ENCODE measurements around the gene MORN3. TPM values are rescaled to one million over a fixed set of nuclear protein-coding genes. Genes with fewer than 3 reads are reported as not detected.

Gene MORN3
- total and polyA plus RNA-seq, 9 of the 15 experiments (the other 6 are each of a cell fraction or from before 2014, with no cell fraction given), result 0.09 to 0.27 (median 0.20) TPM

GRCh38 chr12:121626087-121626852 is 43.2 kb downstream of the MORN3 start, which contains the start of gene ORAI1 (continued):
- TF ChIP-seq, protein P1, sequence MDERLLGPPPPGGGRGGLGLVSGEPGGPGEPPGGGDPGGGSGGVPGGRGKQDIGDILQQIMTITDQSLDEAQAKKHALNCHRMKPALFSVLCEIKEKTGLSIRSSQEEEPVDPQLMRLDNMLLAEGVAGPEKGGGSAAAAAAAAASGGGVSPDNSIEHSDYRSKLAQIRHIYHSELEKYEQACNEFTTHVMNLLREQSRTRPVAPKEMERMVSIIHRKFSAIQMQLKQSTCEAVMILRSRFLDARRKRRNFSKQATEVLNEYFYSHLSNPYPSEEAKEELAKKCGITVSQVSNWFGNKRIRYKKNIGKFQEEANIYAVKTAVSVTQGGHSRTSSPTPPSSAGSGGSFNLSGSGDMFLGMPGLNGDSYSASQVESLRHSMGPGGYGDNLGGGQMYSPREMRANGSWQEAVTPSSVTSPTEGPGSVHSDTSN (CRISPR knock-in tag; IDR thresholded peaks at IDR 0.05; ENCODE audit: low read depth), result no peak
- TF ChIP-seq, protein P1 (tag; conservative IDR thresholded peaks at IDR 0.05; ENCODE audit: low read depth), result no peak
- TF ChIP-seq, protein P2, sequence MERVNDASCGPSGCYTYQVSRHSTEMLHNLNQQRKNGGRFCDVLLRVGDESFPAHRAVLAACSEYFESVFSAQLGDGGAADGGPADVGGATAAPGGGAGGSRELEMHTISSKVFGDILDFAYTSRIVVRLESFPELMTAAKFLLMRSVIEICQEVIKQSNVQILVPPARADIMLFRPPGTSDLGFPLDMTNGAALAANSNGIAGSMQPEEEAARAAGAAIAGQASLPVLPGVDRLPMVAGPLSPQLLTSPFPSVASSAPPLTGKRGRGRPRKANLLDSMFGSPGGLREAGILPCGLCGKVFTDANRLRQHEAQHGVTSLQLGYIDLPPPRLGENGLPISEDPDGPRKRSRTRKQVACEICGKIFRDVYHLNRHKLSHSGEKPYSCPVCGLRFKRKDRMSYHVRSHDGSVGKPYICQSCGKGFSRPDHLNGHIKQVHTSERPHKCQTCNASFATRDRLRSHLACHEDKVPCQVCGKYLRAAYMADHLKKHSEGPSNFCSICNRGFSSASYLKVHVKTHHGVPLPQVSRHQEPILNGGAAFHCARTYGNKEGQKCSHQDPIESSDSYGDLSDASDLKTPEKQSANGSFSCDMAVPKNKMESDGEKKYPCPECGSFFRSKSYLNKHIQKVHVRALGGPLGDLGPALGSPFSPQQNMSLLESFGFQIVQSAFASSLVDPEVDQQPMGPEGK (CRISPR knock-in tag; IDR thresholded peaks at IDR 0.05; ENCODE audit: borderline replicate concordance), result no peak
- TF ChIP-seq PHF8 (IDR thresholded peaks at IDR 0.05; ENCODE audit: borderline replicate concordance, low read length), result peak; percentile 83; the same call in 1 of the 2 replicates
- TF ChIP-seq L3MBTL2 (IDR thresholded peaks at IDR 0.05), result peak; percentile 96
- peak; percentile 58 for TF ChIP-seq TAF1 (IDR thresholded peaks at IDR 0.05; ENCODE audit: control insufficient read depth, extremely low read depth, insufficient read depth, low read length, severe bottlenecking)
- no peak for TF ChIP-seq ZNF12 (CRISPR knock-in tag; IDR thresholded peaks at IDR 0.05)
- peak; percentile 78 for TF ChIP-seq RBM25 (IDR thresholded peaks at IDR 0.05; ENCODE audit: low read depth, low read length, severe bottlenecking)
- no peak for TF ChIP-seq ZKSCAN3 (CRISPR knock-in tag; IDR thresholded peaks at IDR 0.05)
- no peak for TF ChIP-seq KDM1A (IDR thresholded peaks at IDR 0.05)
- TF ChIP-seq THRAP3 (IDR thresholded peaks at IDR 0.05; ENCODE audit: borderline replicate concordance), result no peak
- TF ChIP-seq POLR2AphosphoS5 (IDR thresholded peaks at IDR 0.05; ENCODE audit: control insufficient read depth, insufficient read depth, low read depth, low read length), result peak; percentile 59
- TF ChIP-seq HDAC3 (IDR thresholded peaks at IDR 0.05; ENCODE audit: borderline replicate concordance, partially characterized antibody), result no peak
- TF ChIP-seq ESRRA (IDR thresholded peaks at IDR 0.05; ENCODE audit: borderline replicate concordance, low read depth), result peak; percentile 47; the same call in 1 of the 2 replicates
- no peak for TF ChIP-seq MYBL2 (IDR thresholded peaks at IDR 0.05; ENCODE audit: low read depth)
- no peak for TF ChIP-seq MYBL2 (CRISPR knock-in tag; IDR thresholded peaks at IDR 0.05; ENCODE audit: borderline replicate concordance)
- TF ChIP-seq, protein P3, sequence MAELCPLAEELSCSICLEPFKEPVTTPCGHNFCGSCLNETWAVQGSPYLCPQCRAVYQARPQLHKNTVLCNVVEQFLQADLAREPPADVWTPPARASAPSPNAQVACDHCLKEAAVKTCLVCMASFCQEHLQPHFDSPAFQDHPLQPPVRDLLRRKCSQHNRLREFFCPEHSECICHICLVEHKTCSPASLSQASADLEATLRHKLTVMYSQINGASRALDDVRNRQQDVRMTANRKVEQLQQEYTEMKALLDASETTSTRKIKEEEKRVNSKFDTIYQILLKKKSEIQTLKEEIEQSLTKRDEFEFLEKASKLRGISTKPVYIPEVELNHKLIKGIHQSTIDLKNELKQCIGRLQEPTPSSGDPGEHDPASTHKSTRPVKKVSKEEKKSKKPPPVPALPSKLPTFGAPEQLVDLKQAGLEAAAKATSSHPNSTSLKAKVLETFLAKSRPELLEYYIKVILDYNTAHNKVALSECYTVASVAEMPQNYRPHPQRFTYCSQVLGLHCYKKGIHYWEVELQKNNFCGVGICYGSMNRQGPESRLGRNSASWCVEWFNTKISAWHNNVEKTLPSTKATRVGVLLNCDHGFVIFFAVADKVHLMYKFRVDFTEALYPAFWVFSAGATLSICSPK (IDR thresholded peaks at IDR 0.05; ENCODE audit: borderline replicate concordance), result no peak
- TF ChIP-seq KLF13 (tag; IDR thresholded peaks at IDR 0.05; ENCODE audit: borderline replicate concordance, low read depth), result peak; percentile 91; the same call in 1 of the 2 replicates
- TF ChIP-seq ILF3 (IDR thresholded peaks at IDR 0.05; ENCODE audit: borderline replicate concordance), result no peak
- TF ChIP-seq ZNF766 (CRISPR knock-in tag; conservative IDR thresholded peaks at IDR 0.05), result no peak
- no peak for TF ChIP-seq RBM22 (IDR thresholded peaks at IDR 0.05; ENCODE audit: low read depth, low read length, poor library complexity, severe bottlenecking)
